Activated T-cell treated with anti-CD3 and anti-CD28 coated beads, Interleukin-2, amount 50 U/mL, for 48 hours (primary cell): ENCODE data around the gene ACAT2.
A peak's percentile ranks its signal among the peaks of the same experiment; 100 is the strongest.
"Not testable (repeated sequence)": the region's sequence is repeated elsewhere in the genome, so short reads cannot be mapped to it uniquely, and the experiment has no call there.

Source experiments
- DNase-seq, 2 experiments: peaks; one replicate each; pipeline ENCODE4 v3.0.0-alpha.2; 2020

Gene ACAT2

DNA sequence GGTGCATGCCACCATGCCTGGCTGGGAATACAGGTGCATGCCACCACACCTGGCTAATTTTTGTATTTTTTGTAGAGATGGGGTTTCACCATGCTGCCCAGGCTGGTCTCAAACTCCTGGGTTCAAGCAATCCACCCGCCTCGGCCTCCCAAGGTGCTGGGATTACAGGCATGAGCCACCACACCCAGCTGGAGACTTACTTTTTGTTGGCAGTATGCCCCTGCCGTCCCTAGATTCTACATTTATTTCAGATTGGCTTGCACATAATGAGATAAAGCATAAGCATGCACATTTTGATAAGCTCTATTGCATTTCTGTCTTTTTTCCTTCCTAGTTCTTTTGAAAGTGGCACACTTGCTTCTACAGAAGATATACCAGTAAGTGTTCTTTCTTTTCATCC is 54.9 kb downstream of the ACAT2 start:
- not testable (repeated sequence) for DNase-seq

DNA sequence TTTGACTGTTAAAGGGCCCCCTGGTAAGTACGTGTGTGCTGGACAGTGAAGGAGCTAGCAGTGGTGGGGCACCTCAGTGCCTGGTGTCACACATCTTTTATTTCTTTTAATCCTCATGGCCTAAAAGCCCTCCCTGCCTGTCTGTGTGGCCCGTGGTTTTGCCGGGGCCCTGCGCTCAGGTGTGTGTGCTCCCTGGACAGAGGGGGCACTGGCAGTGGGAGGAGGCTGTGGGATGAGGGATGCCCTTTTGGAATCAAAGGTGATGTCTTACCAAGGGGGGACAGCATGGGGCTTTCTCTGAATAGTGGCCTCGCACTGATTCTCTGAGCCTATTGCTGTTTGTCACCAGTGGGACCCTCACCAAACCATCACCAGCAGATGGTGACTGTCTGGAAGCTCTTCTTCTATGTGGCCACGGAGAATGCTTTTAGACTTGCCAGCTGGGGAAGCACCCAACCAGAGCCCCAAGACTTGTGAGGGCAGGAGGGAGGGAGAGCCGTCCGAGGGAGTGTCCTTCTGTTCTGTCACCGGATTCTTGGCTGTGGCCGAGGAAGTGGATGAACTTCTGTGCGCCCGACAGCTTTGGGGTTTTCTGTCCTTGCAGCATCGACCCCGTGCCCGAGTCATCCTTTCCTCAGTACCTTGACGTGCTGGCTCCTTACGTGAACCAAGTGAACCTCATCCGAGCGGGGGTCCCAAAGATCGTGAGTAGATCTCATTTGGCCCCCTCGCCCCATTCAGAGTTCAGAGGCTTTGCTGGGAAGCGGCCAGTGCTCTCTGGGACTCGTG is 56.3 kb downstream of the ACAT2 start:
- DNase-seq, result no peak

DNA sequence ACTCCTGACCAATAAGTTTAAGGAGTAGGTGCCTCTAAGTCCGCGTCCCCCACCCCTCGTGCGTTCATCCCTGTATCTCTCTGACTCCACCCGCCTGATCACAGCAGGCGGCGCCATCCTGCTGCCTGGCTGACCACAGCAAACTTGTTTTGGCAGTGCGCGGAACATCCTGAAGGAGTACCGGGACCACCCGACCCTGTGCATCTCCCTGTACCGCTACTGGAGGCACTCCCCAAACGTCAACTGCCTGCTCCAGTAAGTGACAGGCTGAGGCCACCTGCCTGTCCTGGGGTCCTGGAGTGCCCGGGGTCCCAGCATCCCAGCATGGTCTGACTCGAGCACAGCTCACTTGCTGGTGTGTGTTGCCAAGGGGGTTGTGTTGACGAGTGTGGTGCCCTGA is 57.3 kb downstream of the ACAT2 start:
- DNase-seq, result no peak

DNA sequence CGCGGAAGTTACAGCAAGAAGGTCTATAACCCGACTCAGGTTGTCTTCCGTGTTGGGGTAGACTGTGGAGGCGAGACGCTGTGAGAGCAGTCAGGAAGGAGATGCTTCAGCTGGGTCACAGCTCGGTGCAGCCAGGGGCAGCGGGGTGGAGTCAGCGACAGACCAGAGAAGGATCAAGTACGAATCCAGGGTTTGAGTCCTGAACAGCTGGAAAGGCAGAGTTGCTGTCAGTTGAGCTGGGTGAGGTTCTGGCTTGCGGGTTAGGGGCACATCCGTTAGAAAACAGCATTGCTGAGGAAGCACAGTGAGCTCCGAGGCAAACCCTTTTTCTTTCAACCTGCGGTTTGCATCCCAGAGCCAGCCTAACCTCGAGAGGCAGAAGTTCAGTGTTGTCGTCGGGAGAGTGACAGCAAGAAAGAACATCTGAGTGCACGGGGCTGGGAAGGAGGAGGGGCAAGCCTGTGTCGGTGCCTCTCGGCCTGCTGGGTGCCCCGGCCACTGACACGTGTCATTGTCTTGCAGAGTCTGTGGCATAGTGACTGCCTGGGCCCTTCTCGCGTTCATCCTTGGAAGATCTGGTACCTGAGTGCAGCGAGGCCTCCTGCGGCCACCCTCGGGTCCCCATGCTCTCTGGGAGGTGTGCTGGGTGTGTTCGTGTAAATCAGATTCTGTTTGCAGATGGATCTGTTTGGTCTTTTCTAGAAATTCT is 58.2 kb downstream of the ACAT2 start:
- peak; percentile 37 to 42 for DNase-seq

DNA sequence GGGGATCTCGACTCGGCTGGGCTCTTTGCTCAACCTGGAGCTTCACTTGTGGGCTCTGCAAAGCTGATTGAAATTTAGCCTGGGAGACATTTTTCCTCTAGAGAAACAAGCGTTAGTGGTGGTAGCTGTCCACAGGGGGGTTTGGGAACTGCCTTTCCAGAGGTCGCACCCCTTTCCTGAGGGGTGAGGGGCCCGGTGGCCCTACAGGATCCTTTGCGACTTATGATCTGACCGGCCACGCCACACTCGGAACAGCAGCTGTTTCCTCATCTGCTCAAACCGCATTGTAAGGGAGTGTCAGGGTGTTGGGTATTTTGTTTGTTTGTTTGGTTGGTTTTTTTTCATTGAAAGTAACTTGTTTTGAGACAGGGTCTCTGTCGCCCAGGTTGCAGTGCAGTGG is 59.3 kb downstream of the ACAT2 start:
- no peak for DNase-seq

DNA sequence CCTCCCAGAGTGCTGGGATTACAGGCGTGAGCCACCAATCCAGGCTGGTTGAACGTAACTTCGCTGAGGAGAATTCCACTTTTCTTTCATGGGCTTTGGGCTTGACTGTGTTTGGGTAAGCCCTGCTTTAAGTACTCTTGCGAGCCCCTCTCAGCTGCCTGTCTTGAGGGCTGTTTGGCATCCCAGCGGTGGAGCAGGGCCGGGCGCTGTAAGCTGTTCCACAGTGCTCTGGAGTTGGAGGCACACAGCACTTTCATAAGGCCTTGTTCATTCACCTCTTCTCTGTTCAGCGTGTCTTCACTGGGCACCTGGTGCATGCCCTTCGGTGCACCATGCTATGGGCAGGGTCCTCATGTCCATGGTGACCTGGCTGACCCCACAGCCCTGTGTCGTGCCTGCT is 59.9 kb downstream of the ACAT2 start:
- DNase-seq, result no peak

DNA sequence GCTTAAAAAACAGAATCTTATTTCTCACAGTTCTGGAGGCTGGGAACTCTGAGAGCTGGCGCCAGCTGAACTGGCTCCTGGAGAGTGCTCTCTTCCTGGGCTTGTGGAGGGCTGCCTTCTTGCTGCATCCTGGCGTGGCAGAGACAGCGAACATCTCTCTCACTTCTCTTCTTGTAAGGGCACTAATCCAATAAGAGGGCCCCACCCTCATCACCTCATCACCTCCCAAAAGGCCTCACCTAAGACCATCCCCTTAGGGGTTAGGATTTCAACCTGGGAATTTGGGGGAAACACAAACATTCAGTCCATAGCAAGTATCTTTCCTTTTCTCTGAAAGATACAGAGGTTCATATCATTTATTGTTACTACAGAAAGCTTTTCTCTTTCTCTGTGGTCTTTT is 62.1 kb downstream of the ACAT2 start:
- DNase-seq, result no peak

DNA sequence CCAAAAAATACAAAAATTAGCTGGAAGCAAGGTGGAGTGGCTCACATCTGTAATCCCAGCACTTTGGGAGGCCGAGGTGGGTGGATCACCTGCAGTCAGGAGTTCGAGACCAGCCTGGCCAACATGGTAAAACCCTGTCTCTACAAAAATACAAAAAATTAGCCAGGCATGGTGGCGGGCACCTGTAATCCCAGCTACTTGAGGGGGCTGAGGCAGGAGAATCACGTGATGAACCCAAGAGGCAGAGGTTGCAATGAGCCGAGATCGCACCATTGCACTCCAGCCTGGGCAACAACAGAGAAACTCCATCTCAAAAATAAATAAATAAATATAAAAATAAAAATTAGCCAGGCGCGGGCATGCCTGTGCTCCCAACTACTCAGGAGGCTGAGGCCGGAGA is 62.8 kb downstream of the ACAT2 start:
- DNase-seq, result not testable (repeated sequence)

DNA sequence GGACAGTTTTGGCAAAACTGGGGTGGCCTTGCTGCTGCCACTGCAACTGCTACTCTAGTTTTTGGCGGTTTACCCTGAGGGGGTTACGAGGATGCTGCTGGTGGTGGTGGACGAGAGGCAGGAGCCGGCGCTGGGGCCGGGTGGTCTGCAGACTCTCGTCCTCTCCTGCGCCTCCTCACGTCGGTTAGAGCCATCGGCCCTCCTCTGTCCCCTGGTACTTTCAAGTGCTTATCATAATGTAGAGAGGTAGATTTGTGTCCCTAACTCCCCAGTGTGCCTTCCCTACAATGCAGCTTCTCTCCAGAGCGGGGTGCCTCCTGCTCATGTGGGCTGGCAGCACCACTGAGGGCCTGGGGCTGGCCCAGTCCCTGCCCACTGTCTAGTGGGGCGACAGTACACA is 64.2 kb downstream of the ACAT2 start:
- no peak for DNase-seq

DNA sequence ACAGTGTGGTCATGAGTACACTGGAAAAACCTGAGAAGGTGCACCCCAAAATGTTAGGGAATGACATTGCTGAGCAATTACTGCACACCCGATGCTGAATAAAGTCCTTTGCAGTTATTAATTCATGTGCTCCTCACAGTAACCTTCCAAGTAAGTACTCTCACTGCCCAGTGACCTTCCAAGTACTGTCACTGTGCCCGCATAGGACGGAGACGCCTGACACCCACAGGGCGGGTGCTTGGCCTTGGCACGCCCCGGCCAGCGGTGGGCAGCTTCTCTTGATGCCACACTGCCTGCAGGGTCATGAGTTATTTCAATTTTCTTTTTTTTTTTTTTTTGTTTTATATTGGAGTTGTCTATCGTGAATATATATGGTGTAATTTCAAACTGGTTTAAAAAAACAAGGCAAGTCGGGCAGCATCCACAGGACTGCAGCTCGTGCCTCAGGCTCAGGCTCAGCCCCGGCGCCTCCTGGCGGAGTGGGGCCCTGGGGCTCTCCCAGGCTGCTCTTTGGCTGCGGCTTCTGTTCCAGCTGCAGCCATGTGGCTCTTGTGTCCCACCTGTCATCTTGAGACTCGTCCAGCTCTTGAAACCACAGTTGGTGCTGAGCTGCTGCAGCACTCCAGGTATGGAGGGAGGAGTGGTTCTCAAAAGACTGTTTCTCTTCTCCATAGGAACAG is 65.3 kb downstream of the ACAT2 start:
- DNase-seq, result no peak

DNA sequence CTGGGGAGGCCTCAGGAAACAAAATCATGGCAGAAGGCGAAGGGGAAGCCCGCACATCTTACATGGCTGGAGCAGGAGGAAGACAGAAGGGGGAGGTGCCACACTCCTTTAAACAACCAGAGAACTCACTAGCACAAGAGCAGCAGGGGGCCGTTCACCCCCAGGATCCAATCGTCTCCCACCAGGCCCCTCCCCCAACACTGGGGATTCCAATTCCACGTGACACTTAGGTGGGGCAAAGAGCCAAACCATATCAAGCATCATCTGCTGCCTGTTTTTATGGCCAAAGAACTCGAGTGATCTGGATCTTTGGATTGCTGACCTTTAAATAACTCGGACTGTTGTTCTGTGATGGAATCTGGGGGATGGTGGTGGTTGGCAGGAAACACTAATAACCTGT is 66.2 kb downstream of the ACAT2 start:
- no peak for DNase-seq
